WI38 (cell line): Measurements from ENCODE around the gene DLGAP1.

ENCODE experiments used
- H3K4me3 ChIP-seq: 2 replicates; pipeline ENCODE4 v1.5.1; 2011; ENCODE audit warnings: low read depth, mild to moderate bottlenecking, control low read depth, low read length
- TF ChIP-seq, protein P1 (sequence below): IDR thresholded peaks from 2 replicates; pipeline ENCODE4 v1.5.1; 2012; ENCODE audit warnings: low read depth, mild to moderate bottlenecking, control low read depth, low read length

DLGAP1 gene

DNA sequence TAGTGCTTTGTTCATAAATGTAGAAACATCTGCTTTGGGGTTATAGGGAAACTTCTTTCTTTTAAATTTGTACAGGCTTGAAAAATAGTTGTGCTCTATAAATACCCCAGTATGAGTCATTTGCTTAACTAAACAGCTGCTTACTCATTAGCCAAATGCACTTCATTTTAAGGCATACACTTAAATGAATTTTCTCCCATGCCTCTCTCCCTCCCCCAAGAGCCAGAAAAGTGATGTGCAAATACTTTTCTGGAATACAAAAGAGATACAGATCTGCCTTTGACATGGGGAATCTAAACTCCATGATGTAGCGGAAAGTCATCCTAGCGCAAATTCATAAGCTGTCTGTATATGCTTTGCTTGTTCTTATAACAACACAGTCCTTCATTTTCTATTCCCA is 469.4 kb downstream of the DLGAP1 start:
- TF ChIP-seq, protein P1, sequence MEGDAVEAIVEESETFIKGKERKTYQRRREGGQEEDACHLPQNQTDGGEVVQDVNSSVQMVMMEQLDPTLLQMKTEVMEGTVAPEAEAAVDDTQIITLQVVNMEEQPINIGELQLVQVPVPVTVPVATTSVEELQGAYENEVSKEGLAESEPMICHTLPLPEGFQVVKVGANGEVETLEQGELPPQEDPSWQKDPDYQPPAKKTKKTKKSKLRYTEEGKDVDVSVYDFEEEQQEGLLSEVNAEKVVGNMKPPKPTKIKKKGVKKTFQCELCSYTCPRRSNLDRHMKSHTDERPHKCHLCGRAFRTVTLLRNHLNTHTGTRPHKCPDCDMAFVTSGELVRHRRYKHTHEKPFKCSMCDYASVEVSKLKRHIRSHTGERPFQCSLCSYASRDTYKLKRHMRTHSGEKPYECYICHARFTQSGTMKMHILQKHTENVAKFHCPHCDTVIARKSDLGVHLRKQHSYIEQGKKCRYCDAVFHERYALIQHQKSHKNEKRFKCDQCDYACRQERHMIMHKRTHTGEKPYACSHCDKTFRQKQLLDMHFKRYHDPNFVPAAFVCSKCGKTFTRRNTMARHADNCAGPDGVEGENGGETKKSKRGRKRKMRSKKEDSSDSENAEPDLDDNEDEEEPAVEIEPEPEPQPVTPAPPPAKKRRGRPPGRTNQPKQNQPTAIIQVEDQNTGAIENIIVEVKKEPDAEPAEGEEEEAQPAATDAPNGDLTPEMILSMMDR: no peak
- no peak overlapping the region for H3K4me3 ChIP-seq

DNA sequence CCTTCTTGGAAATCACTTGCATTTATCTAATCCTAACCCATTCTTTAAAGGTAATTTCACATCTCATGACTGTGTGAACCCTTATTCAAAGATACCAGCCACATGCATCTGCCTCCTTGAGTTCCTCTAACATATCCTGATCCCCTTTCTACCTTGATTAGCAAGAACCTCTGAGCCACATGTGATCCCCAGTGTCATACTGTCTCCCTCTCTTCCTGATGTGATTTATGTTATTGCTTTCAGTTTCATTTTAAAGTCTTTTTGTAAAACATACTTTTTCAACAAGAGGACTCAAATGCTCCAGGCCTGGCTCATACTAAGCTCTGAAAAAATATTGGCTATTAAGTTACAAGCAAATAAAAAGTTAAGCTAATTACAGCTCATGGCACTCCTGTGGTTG is 470.1 kb downstream of the DLGAP1 start:
- TF ChIP-seq, protein P1: no peak
- H3K4me3 ChIP-seq: no peak overlapping the region

DNA sequence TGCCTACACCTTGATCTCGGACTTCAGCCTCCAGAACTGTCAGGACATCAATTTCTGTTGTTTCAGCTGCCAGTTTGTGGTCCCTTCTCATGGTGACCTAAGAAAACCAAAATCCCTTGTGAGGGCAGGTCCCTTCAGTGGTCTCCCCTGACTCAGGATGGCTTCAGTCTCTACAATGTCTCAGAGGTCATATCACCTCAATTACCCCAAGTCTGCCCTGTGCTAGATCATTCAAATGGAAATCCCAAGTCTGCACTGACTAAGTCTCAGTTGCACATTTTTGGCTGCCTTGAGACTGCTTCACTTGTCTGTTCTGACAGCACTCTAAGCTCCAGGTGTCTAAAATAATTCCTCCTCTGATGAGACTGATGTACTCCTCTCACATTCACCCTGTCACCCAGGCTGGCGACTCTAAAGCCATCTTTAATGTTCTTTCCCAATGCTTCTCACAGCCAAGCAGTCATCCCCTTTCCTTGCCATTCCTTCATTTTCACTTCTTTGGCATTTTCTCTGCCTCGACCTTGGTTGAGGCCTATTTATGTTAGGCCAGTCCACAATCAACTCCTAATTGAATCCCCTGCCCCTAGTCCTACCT is 470.8 kb downstream of the DLGAP1 start:
- TF ChIP-seq, protein P1: no peak
- no peak overlapping the region for H3K4me3 ChIP-seq

- TF ChIP-seq, protein P1: no peak
- H3K4me3 ChIP-seq: no peak overlapping the region
Observed at GRCh38 chr18:3983351-3983969, 471.6 kb downstream of the DLGAP1 start.

- no peak overlapping the region for H3K4me3 ChIP-seq
- TF ChIP-seq, protein P1: no peak
Observed at GRCh38 chr18:3982541-3982940, 472.6 kb downstream of the DLGAP1 start.

- TF ChIP-seq, protein P1: no peak
- H3K4me3 ChIP-seq: no peak overlapping the region
Observed at GRCh38 chr18:3979024-3979423, 476.1 kb downstream of the DLGAP1 start.

DNA sequence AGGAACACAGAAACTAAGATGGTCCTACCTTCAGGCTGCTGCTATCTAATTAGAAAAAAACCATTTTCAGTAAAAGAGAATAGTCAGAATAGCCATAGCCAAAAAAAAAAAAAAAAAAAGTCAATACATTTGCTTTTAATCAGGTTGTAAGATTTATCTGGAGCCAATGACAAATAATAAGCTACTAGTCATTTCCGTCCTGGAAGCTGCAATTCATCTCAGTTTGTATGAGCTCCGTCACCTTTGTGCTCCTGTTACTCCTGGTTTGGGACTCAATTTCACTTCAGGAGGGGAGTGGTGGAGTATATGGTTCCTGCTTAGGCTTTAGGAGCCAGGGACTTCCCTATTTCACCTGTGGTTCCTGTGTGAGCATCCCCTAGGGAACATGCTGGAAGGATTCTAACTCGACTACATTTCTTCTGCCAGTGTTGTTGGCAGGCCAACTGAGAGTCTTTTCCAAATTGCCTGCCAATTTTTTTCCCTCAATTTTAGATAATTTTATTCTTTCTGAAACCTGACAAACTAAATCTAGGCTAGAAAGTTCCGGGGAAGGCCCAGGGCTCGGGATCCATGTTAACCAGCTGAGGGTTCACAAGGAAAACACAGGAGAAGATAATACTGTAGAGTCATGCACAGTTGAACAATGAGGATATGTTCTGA is 481.8 kb downstream of the DLGAP1 start:
- TF ChIP-seq, protein P1: no peak

More for the DNA sequence above, 481.8 kb downstream of the DLGAP1 start:
- H3K4me3 ChIP-seq: no peak overlapping the region
